A375 (cell line): Measurements from ENCODE around the gene APOBEC3F. TPM values are rescaled to one million over a fixed set of nuclear protein-coding genes. Genes with fewer than 3 reads are reported as not detected.

Source experiments
- small RNA-seq: library from RNA; depleted of rRNA; stranded (forward); fragments of <200 nt; gene quantifications from one replicate; pipeline ENCODE3, GENCODE V24; 2014
- total RNA-seq: library from RNA; depleted of rRNA; stranded (reverse); fragments of >200 nt; shearing (Covaris generic); gene quantifications from 2 replicates; pipeline ENCODE4 v1.2.3, GENCODE V29; 2014; rRNA removed

APOBEC3F gene
- total RNA-seq, result 2.9 and 3.5 TPM in 2 replicates

DNA sequence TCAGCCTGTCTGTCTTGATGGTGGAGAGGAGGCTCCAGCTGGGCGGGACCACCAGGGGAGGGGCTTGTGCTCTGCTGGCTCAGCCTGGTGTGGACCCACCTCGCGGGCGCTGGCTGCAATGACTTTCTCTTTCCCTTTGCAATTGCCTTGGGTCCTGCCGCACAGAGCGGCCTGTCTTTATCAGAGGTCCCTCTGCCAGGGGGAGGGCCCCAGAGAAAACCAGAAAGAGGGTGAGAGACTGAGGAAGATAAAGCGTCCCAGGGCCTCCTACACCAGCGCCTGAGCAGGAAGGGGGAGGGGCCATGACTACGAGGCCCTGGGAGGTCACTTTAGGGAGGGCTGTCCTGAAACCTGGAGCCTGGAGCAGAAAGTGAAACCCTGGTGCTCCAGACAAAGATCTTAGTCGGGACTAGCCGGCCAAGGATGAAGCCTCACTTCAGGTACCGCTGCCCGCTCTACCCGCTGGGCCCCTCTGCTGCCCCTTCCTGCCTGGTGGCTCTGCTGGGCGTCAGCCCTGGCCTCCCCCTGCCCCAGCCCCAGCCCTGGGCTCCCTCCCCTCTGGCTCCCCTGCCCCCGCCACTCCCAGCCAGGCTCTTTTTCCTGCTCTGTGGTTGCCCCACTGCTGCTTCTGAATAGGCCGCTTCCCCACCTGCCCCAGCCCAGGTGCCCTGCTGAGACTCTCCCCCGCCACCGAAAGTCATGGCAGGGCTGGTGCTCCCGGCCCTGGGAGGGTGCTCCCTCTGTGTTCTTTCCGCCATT, at the start of gene APOBEC3F:
TSS of gene APOBEC3F (plus strand) at position 327 of the 759 bp plus-strand sequence. CDS start at position 424, 97 bp downstream.

DNA sequence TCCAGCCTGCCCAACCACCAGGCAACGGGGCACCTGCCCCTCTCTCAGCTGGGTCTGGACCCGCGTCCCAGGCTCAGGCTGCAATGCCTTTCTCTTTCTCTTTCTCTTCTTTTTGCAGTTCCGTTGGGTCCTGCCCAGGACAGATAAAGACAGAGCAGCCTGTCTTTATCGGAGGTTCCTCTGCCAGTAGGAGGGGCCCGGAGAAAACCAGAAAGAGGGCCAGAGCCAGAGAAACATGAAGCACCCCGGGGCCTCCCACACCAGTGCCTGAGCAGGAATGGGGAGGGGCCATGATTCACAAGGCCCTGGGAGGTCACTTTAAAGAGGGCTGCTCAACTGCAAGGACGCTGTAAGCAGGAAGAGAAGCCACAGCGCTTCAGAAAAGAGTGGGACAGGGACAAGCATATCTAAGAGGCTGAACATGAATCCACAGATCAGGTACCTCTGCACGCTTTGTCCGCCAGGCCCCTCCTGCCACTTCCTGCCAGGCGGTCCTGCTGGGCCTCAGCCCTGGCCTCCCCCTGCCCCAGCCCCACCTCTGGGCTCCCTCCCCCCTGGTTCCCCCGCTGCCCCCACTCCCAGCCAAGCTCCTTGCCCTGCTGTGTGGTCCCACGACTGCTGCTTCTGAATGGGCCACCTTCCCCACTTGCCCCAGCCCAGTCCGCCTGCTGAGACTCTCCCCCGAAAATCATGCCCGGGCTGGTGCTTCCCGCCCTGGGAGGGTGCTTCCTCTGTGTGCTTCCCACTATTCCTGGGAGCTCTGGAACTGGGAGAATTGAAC, 26.5 kb upstream of the APOBEC3F start, which contains the start of gene APOBEC3C:
TSS of gene APOBEC3C (plus strand) at position 316 of the 781 bp plus-strand sequence. CDS start at position 422, 106 bp downstream.

DNA sequence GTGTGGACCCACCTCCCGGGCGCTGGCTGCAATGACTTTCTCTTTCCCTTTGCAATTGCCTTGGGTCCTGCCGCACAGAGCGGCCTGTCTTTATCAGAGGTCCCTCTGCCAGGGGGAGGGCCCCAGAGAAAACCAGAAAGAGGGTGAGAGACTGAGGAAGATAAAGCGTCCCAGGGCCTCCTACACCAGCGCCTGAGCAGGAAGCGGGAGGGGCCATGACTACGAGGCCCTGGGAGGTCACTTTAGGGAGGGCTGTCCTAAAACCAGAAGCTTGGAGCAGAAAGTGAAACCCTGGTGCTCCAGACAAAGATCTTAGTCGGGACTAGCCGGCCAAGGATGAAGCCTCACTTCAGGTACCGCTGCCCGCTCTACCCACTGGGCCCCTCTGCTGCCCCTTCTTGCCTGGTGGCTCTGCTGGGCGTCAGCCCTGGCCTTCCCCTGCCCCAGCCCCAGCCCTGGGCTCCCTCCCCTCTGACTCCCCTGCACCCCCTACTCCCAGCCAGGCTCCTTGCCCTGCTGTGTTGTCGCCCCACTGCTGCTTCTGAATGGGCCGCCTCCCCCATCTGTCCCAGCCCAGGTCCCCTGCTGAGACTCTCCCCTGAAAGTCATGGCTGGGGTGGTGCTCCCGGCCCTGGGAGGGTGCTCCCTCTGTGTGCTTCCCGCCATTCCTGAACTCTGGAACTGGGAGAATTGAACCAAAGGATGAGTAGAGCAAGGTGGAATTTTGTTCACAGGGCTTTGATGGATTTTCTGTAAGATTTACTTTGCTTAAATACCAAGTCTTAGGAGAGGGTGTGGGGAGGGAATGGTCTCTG, 36.6 kb downstream of the APOBEC3F start, which contains the start of gene APOBEC3G:
TSS of gene APOBEC3G (plus strand) at position 250 of the 815 bp plus-strand sequence. CDS start at position 337, 87 bp downstream.

DNA sequence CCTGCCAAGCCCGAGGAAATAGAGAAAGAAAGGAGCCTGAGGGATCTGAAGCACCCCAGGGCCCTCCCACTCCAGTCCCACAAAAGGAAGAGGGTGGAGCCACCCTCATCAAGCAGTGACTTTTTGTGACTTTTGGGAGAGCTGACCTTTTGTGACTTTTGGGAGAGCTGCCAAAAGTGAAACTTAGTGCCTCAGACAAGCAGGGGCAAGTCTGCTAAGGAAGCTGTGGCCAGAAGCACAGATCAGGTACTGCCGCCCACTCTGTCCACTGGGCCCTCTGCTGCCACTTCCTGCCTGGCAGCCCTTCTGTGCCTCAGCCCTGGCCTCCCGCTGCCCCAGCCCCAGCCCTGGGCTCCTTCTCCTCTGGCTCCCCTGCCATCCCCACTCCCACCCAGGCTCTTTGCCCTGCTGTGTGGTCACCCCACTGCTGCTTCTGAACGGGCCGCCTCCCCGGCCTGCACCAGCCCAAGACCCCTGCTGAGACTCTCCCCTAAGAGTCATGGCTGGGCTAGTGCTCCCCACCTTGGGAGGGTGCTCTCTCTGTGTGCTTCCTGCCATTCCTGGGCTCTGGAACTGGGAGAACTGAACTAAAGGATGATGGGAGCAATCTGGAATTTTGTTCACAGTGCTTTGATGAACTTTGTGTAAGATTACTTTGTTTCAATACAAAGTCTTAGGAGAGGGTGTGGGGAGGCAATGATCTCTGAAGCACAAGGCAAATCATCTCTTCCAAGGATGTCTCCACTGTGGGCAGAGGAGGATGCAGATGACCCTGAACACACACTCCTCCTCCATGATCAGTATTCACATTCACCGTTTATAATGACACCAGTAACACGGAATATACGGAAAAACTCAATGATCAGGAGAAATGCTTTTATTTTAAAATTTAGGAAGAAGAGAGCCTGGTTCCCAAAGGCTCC, 56.7 kb downstream of the APOBEC3F start, which contains the start of gene APOBEC3H:
TSS of gene APOBEC3H (plus strand) at position 147 of the 923 bp plus-strand sequence. CDS start 3,035 bp downstream, outside the sequence.

Small RNA genes within 50 kb of the gene (small RNA-seq; reads per million reads assigned to genes)
- not detected for gene AL022318.2

Other genes starting within 250 kb of the APOBEC3F start
- 12.5 TPM in 2 replicates for gene DNAL4, start 246.7 kb upstream of the APOBEC3F start, total RNA-seq
- gene NPTXR, start 196.8 kb upstream of the APOBEC3F start, total RNA-seq, result 0.83 and 1.3 TPM in 2 replicates
- 44.1 and 46.6 TPM in 2 replicates for gene CBX6, start 168.6 kb upstream of the APOBEC3F start, total RNA-seq
- not detected in 2 replicates for gene APOBEC3A, start 83.3 kb upstream of the APOBEC3F start, total RNA-seq
- 8.8 and 14.1 TPM in 2 replicates for gene APOBEC3B, start 58.5 kb upstream of the APOBEC3F start, total RNA-seq
- 3.8 and 5.8 TPM in 2 replicates for gene APOBEC3C, start 26.6 kb upstream of the APOBEC3F start, total RNA-seq
- gene APOBEC3D, start 19.7 kb upstream of the APOBEC3F start, total RNA-seq, result 4.3 and 7.3 TPM in 2 replicates
- 39.1 and 39.8 TPM in 2 replicates for gene APOBEC3G, start 36.4 kb downstream of the APOBEC3F start, total RNA-seq
- 0.40 and 2.1 TPM in 2 replicates for gene APOBEC3H, start 56.4 kb downstream of the APOBEC3F start, total RNA-seq
- 3.7 and 4.1 TPM in 2 replicates for gene CBX7, start 111.8 kb downstream of the APOBEC3F start, total RNA-seq
- gene PDGFB, start 204.1 kb downstream of the APOBEC3F start, total RNA-seq, result 3.8 and 5.5 TPM in 2 replicates